Measurements from ENCODE around the gene ARID5A.

Gene ARID5A

GRCh38 chr2:96528006-96528699 lies 8.4 kb upstream of the ARID5A start:
- peak; percentile 56 to 64 for DNase-seq

GRCh38 chr2:96528700-96529375 lies 7.7 kb upstream of the ARID5A start:
- DNase-seq, result no peak

GRCh38 chr2:96529376-96530143 lies 7.0 kb upstream of the ARID5A start:
- DNase-seq, result no peak

DNA sequence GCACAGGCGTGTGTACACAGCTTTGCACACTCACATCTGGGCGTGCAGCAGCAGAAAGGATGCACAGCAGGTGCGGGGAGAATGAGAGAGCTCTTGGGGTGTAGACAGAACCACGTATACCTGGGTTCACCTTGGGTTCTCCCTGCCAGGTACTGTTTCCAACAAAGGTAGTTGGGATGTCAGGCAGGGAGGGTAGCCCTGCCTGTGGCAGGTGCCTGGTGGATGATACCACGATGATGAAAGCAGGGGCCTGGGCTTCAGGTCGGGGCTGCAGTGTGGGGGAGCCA lies 6.5 kb upstream of the ARID5A start:
- no peak for DNase-seq

DNA sequence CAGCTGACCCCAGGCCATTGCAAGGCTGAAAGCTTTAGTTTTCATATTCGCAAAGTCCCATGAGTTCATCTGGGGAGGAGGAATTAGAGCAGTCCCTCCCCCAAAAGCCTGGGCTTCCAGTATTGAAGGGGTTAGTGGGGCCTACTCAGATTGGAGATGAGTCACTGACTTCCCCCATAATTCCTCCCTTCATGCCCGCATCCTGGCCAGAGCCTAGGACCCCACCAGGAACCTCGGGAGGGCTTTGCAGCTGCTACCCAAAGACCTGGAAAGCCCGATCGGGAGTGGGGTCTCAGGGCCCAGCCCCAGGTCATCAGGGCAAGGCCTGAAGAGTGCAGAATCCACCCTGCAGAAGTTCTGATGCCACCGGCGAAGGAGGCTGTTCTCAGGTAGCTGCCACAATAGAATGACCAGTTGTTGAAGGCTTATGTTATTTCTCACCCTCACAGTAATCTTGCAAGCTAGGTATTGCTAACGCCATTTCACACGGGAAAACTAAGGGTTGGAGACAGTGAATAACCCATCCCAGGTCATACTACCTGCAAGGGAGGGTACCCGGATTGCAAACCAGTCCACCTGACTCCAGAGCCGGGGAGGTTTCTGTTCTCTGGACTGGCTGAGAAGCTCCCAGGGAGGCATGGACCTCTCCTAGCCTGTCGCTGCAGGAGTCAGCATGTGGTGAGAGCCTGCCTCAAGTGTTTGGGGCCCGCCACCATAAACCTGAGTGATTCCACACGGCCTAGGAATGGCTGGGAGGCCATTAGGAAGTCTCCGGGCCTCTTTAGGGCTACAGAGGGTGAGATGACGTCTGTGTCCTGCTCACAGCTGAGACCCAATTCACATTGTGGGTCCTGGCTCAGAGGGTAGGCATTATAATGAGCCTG lies 5.8 kb upstream of the ARID5A start:
- no peak for DNase-seq

DNA sequence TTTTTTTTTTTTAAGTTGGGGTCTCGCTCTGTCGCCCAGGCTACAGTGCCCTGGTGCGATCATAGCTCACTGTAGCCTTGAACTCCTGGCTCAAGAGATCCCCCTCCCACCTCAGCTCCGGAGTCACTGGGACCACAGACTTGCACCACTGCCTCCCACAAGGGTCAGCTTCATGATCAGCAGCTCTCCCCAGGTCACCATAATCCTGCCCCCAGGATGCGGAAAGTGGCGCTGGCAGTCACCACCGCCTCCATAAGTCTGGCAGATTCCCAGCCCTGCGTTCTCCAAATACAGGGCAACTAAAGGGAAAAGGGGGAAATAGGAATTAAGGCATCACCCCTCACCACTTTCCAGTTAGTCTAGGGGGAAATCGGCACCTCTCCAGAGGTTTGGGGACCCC lies 5.2 kb upstream of the ARID5A start:
- DNase-seq, result no peak

GRCh38 chr2:96531872-96532505 lies 4.6 kb upstream of the ARID5A start:
- peak; percentile 93 to 94 for DNase-seq

DNA sequence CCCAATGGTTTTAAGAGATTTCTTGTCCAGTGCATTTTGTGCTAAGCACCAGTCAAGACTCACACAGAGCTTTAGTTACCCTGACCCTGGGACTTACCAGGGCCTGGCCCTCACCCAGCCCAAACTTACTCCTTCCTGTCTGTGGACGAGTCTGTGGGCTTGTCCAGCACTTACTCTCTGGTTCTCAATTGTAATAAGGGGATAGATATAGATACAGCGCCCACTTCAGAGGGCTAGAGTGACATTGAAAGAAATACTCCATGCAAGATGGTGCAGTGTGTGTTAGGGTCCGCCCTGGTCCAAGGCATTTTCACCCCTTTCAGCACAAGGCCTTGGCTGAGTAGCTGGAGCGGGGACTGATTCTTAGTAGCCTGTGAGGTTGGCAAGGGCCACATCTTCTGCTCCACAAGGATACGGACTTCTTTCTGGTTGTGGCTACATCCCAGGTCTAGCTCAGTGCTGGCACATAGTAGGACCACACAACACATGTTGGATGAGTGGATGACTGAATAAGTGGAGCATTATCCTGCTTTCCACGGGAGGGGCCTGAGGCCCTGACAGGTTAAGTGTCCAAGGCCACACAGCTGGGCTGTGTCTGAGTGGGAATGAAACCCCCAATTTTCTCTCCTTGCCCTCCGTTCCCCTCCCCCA lies 3.8 kb upstream of the ARID5A start:
- DNase-seq, result no peak

- DNase-seq, result no peak
These were observed 3.1 kb upstream of the ARID5A start for GRCh38 chr2:96533292-96534073.

DNA sequence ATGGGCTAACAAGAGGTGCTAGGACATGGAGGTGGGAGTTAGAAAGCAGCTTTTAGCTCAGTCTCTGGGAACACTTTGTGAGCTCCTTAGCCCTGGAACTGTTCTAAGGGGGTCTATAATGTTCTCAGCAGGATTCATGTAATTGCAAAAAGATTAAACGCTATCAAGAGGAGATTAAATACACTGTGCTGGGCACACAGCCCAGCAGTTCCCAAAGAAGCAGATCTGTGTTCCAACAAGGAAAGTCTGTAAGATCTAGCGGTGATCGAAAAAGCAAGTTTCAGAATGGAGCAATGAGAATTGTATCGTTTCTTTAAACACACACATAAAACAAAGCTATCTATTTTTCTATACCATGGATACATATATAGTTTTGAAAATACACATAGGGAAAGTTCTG lies 2.4 kb upstream of the ARID5A start:
- DNase-seq, result no peak

- DNase-seq, result no peak
These were observed 1.8 kb upstream of the ARID5A start for GRCh38 chr2:96534701-96535181.

DNA sequence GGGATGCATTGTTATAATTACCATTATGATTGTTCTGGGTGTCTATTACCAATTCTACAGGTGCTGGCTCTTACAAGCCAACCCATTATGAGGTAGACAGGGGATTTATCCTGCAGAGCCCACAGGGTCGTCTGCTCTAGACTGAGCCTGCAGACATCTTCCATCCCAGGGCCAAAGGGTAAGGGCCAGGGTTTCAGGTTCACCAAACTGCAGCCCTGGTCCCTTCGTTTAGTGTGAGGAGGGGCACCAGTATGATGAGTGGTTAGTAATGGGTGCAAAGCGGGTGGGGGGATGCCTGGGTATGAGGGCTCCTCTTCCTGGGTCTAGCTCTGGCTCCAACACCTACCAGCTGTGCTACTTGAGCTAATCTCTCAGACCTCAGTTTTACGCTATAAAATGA lies 1.2 kb upstream of the ARID5A start:
- DNase-seq, result no peak

DNA sequence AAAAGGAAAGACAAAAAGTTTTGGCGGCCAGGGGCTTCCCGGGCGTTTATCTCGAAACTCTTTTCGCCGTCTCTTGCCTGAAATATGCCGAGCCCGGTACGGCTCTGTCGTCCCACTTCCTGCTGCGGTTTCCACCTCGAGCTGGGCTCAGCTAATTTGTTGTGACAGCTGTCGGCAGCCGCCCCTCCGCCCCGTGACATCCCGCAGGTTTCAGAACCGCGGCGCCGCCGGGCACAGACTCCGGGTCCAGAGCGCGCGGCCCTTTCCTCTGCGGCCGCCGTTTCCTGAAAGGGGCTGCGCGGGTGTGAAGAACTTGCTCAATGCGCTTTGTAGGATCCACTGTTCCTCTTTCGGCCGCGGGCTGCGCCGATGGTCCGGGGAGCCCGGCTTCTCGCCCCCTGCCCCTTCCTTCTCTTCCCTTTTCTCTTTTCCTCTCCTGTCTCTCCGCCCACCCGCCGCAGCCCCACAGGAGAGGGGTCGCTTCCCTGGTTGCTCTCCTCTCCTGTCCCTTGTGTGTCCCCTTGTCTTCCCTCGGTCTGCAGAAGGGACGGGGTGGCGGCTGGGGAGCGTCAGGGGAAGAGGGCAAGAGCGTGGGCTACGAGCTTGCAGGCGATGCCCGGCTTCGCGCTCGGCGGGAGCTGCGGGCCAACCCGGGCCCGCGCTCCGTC lies 648 bp downstream of the ARID5A start:
- peak; percentile 86 to 91 for DNase-seq

- DNase-seq, result no peak
These were observed 1.4 kb downstream of the ARID5A start for GRCh38 chr2:96537734-96538486.

DNA sequence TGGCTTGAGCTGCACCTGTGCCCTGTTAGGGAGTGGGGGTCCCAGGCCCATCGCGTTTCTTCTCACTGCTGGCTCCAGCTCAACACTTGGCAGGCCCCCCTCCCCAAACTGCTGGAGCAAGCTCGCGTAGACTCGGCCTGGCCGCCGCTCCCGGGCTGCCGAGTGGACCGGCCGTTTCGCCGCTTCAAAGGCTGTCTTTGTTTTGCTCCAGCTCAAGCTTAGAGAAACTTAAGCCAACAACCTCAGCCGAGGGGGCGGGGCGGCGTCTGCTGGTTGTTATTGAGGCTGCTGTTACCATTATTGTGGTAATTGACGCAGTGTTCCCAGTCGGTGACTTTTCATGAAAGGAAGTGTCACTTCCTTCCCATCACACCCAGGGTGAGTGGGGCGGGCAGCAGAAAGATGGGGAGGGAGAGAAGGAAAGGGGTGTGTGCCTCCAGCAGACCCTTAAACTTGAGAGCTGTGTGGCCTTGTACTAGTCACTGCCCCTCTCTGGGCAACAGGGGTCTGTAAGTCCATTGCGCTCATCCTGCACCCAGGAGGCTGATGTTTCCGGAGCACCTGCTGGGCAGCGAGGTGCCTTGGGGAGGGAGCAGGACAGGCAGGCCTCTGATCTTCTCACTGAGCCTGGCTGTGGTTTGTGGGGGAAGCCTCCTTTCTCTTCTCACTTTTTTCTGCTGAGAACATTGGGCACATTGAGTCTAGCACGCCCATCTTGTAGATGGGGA lies 2.1 kb downstream of the ARID5A start:
- peak; percentile 62 to 74 for DNase-seq

GRCh38 chr2:96539215-96539920 lies 2.8 kb downstream of the ARID5A start:
- no peak for DNase-seq

- DNase-seq, result no peak
These were observed 3.6 kb downstream of the ARID5A start for GRCh38 chr2:96540136-96540535.

GRCh38 chr2:96541398-96542152 lies 5.0 kb downstream of the ARID5A start:
- no peak for DNase-seq

All from Kasumi-1 (cell line).